Natural killer cell treated with Interleukin-12 subunit alpha and Interleukin-12 subunit beta and Interleukin-15 and Interleukin-18, amount 100 ng/mL, for 72 hours (primary cell): ENCODE data around the gene RAB24. TPM values are rescaled to one million over a fixed set of nuclear protein-coding genes. Genes with fewer than 3 reads are reported as not detected.
"Not testable (repeated sequence)": the region's sequence is repeated elsewhere in the genome, so short reads cannot be mapped to it uniquely, and the experiment has no call there.

ENCODE experiments used
- ATAC-seq, 2 donors: fragments of 150-1000 bp; cut with Tn5 transposase in 1 of 2; sonication (Bioruptor Pico), chemical (Tn5 transposase) in 1 of 2; 2 replicates each; pipeline ENCODE4 v1.10.0; 2021
- DNase-seq: peaks from one replicate; pipeline ENCODE4 v3.0.0; 2022; ENCODE audit warnings: low spot score
- H3K27ac Mint-ChIP-seq, 2 donors: 1 replicate in 1 of 2; 2 replicates in 1 of 2; pipeline ENCODE4 v1.8.0; 2022; ENCODE audit warnings: mixed read lengths in 2 of 2, mild to moderate bottlenecking in 1 of 2, moderate library complexity in 1 of 2
- H3K27me3 Mint-ChIP-seq, 2 donors: 1 replicate in 1 of 2; 2 replicates in 1 of 2; pipeline ENCODE4 v1.8.0; 2022; ENCODE audit warnings: mixed read lengths in 2 of 2
- H3K36me3 Mint-ChIP-seq: one replicate; pipeline ENCODE4 v1.8.0; 2022; ENCODE audit warnings: mixed read lengths
- H3K4me1 Mint-ChIP-seq, 2 donors: 1 replicate in 1 of 2; 2 replicates in 1 of 2; pipeline ENCODE4 v1.8.0; 2022; ENCODE audit warnings: low read depth in 2 of 2, mixed read lengths in 2 of 2, mild to moderate bottlenecking in 1 of 2
- H3K4me3 Mint-ChIP-seq: one replicate; pipeline ENCODE4 v1.8.0; 2022; ENCODE audit warnings: mixed read lengths
- H3K9me3 Mint-ChIP-seq: 2 replicates; pipeline ENCODE4 v1.8.0; 2022; ENCODE audit warnings: mixed read lengths
- total RNA-seq, 2 donors: library from RNA; stranded (reverse); gene quantifications; one replicate each; pipeline ENCODE4 v1.2.3, GENCODE V29; 2022

The RAB24 gene
- total RNA-seq, 2 donors from 2014 or later: 44.2 to 49.8 TPM

DNA sequence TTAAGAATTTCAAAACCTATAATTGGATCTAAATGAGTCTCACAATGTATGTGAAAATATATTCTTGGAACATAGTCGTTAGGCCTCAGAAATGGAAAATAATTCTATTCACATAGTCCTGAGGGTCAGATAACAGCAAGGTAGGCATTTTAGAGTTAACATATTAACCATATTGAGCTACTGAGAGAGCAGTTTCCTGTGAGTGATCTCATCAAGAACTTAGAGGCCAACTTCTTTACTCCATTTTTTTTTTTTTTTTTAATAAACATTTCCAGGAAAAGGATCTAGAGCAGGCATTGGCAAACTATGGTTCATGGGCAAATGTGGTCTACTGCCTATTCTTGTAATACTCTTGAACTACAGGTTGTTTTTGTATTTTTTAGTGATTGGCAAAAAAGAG lies 26.6 kb downstream of the RAB24 start:
- ATAC-seq: no peak
- H3K27me3 Mint-ChIP-seq: no peaks in the 10 kb centered on the region
- no peak for DNase-seq
- no peak overlapping the region for H3K4me3 Mint-ChIP-seq
- H3K36me3 Mint-ChIP-seq: peaks cover 24% of the 10 kb centered on the region
- H3K9me3 Mint-ChIP-seq: no peaks in the 10 kb centered on the region
- peak overlapping the region; percentile 55 to 64 for H3K27ac Mint-ChIP-seq
- peaks cover 3 to 4% of the 10 kb centered on the region in 2 donors for H3K4me1 Mint-ChIP-seq

DNA sequence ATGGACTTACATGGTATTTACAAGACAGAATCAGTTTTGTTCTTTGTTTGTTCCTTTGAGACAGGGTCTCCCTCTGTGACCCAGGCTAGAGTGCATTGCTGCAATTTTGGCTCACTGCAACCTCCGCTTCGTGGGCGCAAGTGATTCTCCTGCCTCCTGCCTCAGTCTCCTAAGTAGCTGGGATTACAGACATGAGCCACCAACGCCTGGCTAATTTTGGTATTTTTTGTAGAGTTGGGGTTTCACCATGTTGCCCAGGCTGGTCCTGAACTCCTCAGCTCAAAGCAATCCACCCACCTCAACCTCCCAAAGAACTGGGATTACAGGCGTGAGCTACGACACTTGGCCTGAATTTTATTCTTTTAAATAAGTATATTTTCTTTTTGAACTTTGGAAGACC lies 27.6 kb downstream of the RAB24 start:
- H3K27ac Mint-ChIP-seq: no peak overlapping the region
- no peaks in the 10 kb centered on the region for H3K9me3 Mint-ChIP-seq
- H3K4me1 Mint-ChIP-seq: peaks cover 3 to 4% of the 10 kb centered on the region in 2 donors

DNA sequence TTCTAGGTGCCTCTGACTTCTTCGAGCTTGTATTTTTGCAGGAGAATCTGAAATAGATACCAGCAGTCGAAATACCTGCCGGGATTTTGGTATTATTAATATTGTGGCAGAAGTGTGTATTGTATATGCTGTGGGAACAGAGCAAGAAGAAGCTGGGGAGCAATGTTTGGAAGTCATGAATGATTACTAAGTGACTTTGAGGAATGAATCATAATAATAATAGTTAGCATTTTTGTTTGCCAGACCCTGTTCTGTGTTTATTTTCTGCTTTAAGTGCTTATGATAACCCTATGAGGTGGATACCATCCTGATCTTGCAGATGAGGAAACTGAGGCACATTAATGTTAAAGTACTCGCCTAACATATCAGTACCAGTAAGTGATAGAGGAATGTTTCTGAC lies 32.4 kb downstream of the RAB24 start:
- Mint-ChIP-seq H3K27ac (no peak overlapping the region), H3K36me3 (peaks cover 27% of the 10 kb centered on the region), H3K4me1 (peaks cover 0 to 3% of the 10 kb centered on the region in 2 donors), H3K9me3 (no peaks in the 10 kb centered on the region), H3K27me3 (no peaks in the 10 kb centered on the region), H3K4me3 (no peak overlapping the region)
- no peak for ATAC-seq
- no peak for DNase-seq

More for the DNA sequence above, 27.6 kb downstream of the RAB24 start:
- ATAC-seq (no peak), DNase-seq (no peak)
- H3K4me3 Mint-ChIP-seq: no peak overlapping the region
- H3K36me3 Mint-ChIP-seq: peaks cover 19% of the 10 kb centered on the region
- no peaks in the 10 kb centered on the region for H3K27me3 Mint-ChIP-seq

DNA sequence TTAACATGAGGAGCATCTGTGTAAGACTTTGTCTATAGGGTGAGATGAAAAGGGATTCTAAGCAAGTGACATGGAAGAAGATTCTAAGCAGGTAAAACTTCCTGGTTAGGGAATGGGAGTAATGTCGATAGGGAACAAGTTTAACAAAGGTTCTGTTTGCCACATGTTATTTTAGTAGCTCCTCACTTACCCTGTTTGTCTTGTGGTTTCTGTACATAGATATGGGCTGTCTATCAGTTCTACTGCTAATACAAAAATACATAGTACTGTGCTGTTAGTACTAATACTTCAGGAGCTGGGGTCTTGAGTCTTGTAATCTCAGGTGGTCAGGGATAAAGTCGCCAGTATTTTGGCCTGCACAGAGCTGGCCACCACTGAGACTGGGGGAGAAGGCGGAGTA lies 32.9 kb downstream of the RAB24 start:
- Mint-ChIP-seq H3K27me3 (no peaks in the 10 kb centered on the region), H3K36me3 (peaks cover 27% of the 10 kb centered on the region), H3K27ac (no peak overlapping the region), H3K4me3 (no peak overlapping the region), H3K9me3 (no peaks in the 10 kb centered on the region), H3K4me1 (peaks cover 0 to 3% of the 10 kb centered on the region in 2 donors)
- no peak for ATAC-seq
- DNase-seq: no peak

DNA sequence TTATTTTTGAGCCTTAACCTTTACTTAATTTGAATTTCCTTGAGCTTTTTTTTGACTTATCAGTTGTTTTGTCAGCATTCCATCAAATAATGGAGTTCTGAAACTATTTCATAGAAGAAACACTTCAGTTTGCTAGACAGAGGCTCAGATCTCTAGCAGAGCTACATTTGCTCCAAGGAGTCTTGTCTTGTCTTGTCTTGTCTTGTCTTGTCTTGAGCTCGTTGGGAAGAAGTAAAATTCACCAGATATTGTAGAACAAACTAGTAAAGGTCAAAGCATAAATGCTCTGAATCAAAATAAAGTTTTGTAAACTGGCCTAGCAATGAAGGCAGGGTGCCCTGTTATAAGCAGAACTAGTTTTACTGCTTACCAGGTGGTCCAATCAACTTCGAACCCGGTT lies 33.5 kb downstream of the RAB24 start:
- Mint-ChIP-seq H3K36me3 (peaks cover 27% of the 10 kb centered on the region), H3K4me3 (no peak overlapping the region), H3K27ac (no peak overlapping the region), H3K27me3 (no peaks in the 10 kb centered on the region), H3K4me1 (peaks cover 0 to 3% of the 10 kb centered on the region in 2 donors), H3K9me3 (no peaks in the 10 kb centered on the region)
- DNase-seq: no peak
- no peak for ATAC-seq

DNA sequence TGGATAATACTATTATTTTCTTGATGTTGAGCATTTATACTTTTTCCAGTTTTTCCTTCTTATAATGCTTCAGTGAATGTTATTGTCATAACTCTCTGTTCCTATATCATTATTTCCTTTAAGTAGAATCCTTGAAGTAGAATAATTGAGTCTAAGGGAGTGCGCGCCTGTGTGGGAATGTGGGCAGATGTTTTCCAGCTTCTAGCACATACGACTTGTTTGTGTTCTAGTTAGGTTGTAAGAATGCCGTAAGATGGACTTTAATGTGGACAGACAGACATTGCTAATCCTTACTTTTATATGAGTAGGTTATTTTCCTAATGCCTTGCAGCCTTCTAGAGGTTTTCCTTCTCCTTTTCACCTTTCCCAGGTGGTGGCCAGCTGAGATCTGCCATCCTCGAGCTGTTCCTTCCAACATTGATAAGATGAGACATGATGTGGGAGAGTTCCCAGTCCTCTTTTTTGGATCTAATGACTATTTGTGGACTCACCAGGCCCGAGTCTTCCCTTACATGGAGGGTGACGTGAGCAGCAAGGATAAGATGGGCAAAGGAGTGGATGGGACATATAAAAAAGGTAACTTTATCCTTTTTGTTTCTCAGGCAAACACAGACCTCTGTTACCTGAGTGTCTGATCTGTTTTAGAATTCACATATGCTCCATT lies 34.2 kb downstream of the RAB24 start:
- Mint-ChIP-seq H3K4me3 (no peak overlapping the region), H3K36me3 (peaks cover 27% of the 10 kb centered on the region), H3K9me3 (no peaks in the 10 kb centered on the region), H3K27ac (no peak overlapping the region), H3K4me1 (peaks cover 0 to 3% of the 10 kb centered on the region in 2 donors), H3K27me3 (no peaks in the 10 kb centered on the region)
- DNase-seq: no peak
- no peak for ATAC-seq

DNA sequence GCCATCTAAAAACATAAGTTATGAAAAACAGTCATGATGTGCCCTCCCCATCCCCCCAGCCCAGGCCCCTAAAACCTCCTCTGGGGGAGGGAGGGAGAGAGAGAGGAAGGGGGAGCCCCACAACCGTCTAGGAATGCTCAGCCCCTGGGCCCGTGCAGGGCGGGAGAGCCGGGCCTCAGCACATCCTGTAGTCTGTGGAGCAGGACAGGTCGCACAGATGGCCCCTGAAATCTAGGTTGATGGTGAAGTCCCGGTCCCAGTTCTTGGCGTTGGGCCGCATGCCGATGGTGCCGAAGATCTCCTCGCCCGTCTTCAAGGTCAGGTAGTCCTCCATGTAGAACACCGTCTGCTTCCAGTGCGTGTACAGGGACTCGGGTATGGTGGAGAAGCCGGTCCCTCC lies 38.1 kb downstream of the RAB24 start:
- H3K4me3 Mint-ChIP-seq: no peak overlapping the region
- H3K36me3 Mint-ChIP-seq: peaks cover 18% of the 10 kb centered on the region
- ATAC-seq (no peak), DNase-seq (no peak)
- H3K9me3 Mint-ChIP-seq: no peaks in the 10 kb centered on the region
- no peak overlapping the region for H3K27ac Mint-ChIP-seq
- no peaks in the 10 kb centered on the region for H3K27me3 Mint-ChIP-seq
- no peaks in the 10 kb centered on the region for H3K4me1 Mint-ChIP-seq

DNA sequence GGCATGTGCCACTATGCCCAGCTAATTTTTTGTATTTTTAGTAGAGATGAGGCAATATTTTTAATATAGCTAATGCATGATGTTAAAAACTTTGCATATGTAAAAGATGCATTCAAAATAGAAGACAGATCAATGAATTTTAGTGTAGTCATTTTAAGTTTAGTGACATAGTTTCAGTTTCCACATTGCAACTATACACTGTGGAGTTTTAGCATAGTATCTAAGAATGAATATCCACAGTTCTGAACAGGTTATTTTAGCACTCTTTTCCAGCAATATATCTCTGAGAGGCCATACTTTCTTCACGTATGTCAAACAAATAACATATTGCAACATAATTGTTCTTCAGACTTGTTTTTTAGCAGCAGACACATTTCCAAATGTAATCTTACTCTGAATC lies 39.3 kb downstream of the RAB24 start:
- H3K4me3 Mint-ChIP-seq: no peak overlapping the region
- no peaks in the 10 kb centered on the region for H3K9me3 Mint-ChIP-seq
- no peaks in the 10 kb centered on the region for H3K27me3 Mint-ChIP-seq
- ATAC-seq (no peak), DNase-seq (no peak)
- H3K4me1 Mint-ChIP-seq: no peaks in the 10 kb centered on the region
- no peak overlapping the region for H3K27ac Mint-ChIP-seq
- peaks cover 19% of the 10 kb centered on the region for H3K36me3 Mint-ChIP-seq

DNA sequence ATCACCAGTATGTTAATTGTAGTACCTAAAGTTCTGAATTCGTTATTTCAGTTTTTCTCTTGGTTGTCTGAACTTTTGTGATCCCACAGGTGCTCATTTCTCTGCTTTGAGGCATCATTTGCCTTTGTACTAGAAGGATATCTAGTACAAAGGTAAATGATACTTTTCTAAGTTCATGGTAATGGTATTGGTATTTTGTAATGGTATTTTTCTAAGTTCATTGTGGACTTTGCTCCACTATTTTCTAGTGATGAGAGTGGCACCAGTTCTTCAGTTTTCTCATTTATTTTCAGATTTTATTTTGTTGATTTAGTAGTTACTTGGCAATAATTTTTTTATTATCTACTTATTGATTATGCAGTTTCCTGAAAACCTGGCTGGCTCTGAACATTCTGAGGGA lies 42.0 kb downstream of the RAB24 start:
- Mint-ChIP-seq H3K36me3 (peaks cover 18% of the 10 kb centered on the region), H3K4me3 (no peak overlapping the region), H3K27me3 (no peaks in the 10 kb centered on the region), H3K4me1 (peaks cover 0 to 2% of the 10 kb centered on the region in 2 donors), H3K9me3 (no peaks in the 10 kb centered on the region), H3K27ac (no peak overlapping the region)
- no peak for DNase-seq
- no peak for ATAC-seq

DNA sequence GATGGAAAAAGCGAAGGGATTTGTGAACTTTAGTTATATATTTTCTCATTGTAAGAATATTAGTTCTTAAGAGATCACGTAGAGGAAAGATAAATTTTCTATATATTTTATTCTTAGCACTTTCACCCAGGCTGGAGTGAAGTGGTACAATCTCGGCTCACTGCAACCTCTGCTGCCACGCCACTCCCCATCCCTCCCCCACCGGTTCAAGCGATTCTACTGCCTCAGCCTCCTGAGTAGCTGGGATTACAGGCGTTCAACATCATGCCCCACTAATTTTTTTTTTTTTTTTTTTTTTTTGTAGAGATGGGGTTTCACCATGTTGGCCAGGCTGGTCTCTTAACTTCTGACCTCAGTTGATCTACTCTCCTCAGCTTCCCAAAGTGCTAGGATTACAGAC lies 42.6 kb downstream of the RAB24 start:
- H3K9me3 Mint-ChIP-seq: no peaks in the 10 kb centered on the region
- ATAC-seq: no peak
- DNase-seq: no peak
- no peak overlapping the region for H3K4me3 Mint-ChIP-seq
- peaks cover 19% of the 10 kb centered on the region for H3K36me3 Mint-ChIP-seq
- peaks cover 0 to 2% of the 10 kb centered on the region in 2 donors for H3K4me1 Mint-ChIP-seq
- H3K27me3 Mint-ChIP-seq: no peaks in the 10 kb centered on the region
- H3K27ac Mint-ChIP-seq: no peak overlapping the region

DNA sequence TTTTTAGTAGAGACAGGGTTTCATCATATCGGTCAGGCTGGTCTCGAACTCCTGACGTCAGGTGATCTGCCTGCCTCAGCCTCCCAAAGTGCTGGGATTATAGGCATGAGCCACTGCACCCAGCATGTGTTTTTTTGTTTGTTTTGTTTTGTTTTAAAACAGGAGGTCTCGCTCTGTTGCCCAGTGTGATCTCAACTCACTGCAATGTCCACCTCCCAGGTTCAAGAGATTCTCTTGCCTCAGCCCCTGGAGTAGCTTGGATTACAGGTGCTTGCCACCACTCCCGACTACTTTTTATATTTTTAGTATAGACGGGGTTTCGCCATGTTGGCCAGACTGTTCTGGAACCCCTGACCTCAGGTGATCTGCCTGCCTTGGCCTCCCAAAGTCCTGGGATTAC lies 44.8 kb downstream of the RAB24 start:
- H3K9me3 Mint-ChIP-seq, H3K27ac Mint-ChIP-seq, H3K4me1 Mint-ChIP-seq, DNase-seq, ATAC-seq, H3K4me3 Mint-ChIP-seq, H3K27me3 Mint-ChIP-seq: not testable (repeated sequence)
- peaks cover 24% of the 10 kb centered on the region for H3K36me3 Mint-ChIP-seq

DNA sequence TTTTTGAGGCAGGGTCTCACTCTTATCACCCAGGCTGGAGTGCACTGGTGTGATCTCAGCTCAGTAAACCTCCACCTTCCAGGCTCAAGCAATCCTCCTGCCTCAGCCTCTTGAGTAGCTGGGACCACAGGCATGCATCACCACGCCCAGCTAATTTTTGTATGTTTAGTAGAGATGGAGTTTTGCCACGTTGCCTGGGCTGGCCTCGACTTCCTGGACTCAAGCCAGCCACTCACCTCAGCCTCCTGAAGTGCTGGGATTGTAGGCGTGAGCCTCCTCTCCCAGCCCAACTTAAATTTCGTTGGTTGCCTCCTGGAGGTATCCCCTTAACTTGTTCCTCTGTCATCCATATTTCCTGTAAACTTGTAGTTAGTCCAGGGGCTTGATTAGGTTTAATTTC lies 47.2 kb downstream of the RAB24 start:
- Mint-ChIP-seq H3K36me3 (peaks cover 32% of the 10 kb centered on the region), H3K4me3 (no peak overlapping the region), H3K27me3 (no peaks in the 10 kb centered on the region), H3K9me3 (no peaks in the 10 kb centered on the region), H3K27ac (peak overlapping the region in 1 of 2 donors; percentile 18), H3K4me1 (peaks cover 0 to 2% of the 10 kb centered on the region in 2 donors)
- DNase-seq: no peak
- no peak for ATAC-seq

DNA sequence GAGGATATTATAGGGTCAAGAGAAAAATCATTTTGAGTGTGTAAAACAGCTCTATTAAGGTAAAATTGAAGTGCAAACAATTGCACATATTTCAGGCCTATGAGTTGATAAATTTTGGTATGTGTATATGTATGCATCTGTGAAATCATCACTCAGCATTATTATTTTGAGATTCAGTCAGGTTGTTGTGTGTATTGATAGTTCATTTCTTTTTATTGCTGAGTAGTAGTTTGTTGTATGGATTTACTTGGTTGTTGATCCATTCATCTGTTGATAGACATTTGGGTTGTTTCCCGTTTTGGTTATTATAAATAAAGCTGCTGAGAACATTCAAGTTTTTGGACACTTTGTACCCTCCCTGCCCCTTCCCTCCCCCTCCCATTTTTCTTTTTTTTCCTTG lies 50.3 kb downstream of the RAB24 start:
- Mint-ChIP-seq H3K27me3 (no peaks in the 10 kb centered on the region), H3K4me1 (no peaks in the 10 kb centered on the region), H3K4me3 (no peak overlapping the region), H3K9me3 (no peaks in the 10 kb centered on the region), H3K27ac (peak overlapping the region in 1 of 2 donors; percentile 9), H3K36me3 (peaks cover 22% of the 10 kb centered on the region)
- DNase-seq: no peak
- ATAC-seq: no peak
